SK-N-DZ (cell line): ENCODE results near the gene VWA7.
A peak's percentile ranks its signal among the peaks of the same experiment; 100 is the strongest.

ENCODE experiments used
- DNase-seq: peaks from one replicate; pipeline ENCODE4 v3.0.0-alpha.2; 2015; ENCODE audit warnings: low spot score

VWA7 gene

DNA sequence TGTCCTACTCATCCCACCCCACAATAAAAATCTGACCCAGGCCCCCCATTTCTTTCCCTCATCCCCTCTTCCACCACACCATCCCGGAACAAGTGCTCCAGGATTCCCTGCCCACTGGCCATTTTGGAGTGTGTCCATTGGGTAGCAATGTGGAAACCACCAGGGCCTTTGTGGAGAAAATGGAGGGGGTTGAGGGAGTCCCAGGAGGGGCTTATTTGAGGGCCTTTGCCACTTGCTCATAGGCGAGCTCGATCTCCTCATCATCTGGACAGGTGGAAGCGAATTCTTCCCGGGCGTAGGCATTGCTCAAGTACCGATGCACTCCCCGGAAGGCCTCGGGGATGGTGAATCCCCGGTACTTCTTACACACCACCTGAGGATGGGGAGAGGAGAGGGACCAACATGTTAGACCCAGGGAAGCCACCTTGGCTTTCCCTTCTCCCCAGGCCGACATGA lies 46.5 kb downstream of the VWA7 start:
- no peak for DNase-seq

DNA sequence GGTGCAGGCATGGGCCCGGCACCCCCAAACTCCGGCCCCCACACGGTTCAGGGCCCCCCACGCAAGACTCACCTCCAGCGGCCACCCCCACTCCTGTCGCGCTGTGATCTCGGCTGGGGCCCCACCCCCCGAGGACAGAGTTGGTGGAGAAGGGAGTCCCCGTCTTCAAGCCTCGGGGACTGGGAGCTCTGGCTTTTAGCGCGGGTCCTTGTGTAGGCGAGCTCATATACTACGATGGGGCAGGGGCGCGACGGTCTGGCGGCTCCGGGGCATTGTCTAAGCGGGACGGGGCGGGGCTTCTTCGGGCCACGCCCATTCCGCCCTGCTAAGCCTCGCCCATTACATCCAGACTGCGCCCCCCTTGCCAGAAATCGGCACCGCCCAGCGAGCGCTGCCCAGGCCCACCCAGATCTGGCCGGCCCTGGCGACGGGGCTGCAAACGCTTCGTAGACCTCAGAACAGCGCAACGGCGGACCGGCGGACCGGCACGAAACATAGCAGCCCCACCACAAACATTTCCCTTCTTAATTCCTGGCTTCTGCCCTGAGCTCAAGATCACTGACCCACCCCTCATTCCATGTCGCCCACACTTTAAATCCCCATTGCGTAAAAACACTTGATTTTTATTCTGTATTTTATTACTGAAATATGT lies 47.0 kb downstream of the VWA7 start:
- peak; percentile 90 for DNase-seq

DNA sequence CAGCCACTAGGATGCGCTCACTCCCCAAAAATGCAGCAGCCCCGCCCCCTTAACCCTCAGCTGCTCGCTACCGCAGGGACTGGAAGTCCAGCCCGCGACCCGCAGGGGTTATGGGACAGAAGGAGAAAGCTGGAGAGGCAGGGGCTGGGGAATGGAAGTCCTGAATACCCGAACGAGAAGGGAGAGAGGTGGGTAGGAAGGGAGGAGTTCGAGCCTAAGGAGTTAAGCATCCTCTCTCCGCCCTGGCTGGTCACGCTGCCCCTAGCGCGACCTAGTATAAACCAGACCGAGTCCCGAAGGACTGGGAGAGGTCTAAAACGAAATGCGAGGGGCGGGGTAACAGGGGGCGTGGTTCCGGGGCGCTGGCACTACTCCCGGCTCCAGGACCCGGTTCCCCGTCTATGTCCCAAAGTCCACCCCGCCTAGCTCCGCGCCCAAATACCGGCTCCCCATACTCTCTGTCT lies 47.6 kb downstream of the VWA7 start:
- peak; percentile 91 for DNase-seq

DNA sequence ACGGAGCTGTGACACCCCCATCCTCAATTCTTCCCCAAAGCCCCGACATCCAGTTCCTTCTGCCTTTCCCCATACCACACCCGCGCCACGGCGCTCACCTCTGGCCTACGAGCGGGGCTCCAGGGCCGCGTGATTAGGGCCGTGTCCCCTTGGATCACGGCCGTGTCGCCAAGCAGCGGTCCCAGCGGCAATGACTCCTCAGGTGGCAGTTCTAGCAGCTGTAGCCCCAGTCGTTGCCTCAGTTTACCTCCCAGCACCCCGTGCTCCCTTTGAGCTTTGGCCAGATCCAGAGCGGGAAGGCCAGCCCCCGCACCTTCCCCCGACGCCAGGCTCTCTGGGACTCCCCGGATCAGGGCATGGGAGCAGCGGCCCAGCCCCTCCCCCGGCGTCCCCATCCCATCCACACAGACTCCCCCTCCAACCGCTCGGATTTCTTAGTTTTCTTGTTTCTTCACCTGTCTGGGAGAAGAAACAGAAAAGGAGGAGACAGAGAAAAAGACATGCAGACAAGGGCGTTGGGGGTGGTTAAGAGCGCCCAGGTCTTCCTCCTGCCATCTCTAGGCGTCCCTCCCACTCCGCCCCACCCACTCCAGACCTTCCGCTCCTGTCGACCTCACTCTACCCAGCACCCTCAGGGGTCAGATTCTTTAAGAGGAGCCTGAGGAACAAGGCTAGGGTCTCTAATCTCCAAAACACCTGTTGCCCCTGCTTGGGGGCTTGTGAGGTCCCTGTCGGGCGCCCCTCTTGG lies 48.2 kb downstream of the VWA7 start, which contains the start of gene DDAH2:
TSS of gene DDAH2 (minus strand) at position 533 of the 748 bp plus-strand sequence. CDS start at position 395, 138 bp downstream.
- DNase-seq, result no peak

DNA sequence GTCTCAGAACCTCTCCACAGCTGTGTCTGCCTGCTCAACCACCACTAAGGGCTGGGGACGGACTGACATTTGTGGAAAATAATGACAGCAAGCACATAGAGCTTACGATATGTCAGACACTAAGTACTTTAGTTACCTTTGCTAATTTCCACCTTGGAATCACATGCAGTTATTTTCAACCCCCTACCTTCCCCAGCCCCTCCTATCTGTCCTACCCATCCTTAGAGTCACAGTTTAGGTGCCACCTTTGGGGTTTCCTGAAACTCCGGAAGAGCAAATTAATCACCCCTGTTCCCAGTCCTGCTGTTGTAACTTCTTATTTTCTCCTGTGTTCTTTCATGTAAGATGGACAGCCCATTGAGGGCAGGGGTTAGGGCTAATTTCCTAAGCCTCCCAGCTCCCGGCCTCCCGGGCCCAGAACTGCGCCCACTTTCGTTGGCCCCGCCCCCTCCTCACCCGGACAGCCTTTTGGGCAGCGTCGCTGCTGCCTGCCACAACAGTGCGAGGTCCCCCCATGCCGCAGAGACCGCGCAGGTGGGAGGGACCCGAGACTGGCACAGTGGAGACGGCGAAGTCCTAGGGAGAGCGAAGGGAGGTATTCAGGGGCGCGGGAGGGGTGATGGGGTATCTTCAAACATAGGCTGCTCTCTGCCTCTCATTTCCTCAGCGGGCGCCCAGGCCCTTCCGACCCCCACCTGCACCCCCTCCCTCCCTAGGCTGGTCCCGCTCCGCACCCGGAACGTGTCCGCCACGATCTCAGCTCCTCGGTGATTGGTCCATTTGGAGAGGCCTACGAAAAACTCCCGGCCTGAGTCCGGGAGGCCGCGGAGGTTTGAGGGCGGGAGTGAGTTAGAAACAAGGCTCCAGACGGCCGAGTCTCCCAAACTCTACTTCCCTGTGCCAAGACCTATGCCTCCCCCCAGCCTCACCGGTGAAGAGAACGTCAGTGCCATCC lies 49.1 kb downstream of the VWA7 start:
- no peak for DNase-seq

DNA sequence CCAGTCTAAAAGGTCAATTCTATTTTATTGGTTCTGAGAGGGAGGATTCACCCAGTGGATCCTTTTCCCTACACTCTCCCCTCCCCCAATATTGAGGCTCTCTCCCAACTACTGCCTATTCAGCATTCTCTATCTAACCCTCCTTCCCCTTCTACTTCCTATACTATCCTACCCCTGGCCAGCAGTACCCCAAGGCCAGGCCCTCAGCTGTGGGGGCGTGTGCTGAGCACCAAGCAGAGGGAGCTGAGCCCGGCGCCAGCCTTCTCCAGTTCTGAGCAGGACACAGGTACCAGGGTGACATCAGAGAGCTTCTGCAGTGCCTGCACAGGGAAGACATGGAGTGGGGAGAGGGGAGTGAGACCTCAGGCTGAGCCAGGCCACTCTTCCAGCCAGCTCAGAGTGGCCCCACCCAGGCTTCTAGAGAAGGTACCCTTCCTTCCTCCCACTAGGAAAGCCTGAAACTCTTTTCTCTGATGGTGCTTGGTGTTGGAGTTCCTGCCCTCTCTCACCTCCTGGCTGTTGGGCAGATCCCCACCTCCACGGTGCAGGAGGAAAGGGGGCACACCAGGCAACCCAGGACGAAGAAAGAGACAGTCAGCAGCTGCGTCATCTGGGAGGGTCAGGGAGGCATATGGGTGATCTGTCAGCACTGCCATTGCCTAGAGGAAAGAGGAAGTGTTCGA lies 50.0 kb downstream of the VWA7 start:
- no peak for DNase-seq

DNA sequence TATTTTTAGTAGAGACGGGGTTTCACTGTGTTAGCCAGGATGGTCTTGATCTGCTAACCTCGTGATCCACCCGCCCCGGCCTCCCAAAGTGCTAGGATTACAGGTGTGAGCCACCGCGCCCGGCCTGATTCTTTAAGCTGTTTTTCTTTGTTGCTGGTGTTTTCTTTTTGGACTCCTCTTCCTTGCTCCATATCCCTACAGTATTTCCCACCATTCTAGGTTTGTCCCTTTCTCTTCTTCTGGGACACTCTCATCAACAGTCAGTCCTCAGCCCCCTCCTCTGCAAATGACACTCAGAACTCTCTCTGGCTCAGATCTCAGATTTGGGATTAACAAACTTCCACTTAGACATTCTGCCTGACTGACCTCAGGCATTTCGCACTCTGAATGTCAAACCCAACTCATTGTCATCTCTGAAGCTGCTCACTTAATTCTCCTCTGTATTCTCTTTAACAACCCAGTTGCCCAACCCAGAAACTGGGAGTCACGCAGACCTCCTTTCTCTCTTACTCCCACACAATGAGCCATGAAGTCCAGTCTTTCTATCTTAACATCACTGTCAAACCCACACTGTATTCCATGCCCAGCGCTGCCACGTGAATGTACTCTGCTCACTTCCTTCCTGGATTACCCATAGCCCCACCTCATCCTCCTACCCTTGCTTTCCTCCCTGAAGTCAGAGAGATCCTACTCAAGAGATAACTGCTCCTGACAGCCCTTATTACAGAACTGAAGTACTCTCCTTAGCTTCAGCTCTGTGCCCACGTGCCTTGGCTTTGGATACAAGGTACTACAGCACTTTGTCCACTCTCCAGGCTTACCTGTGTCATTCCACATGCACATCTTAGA lies 51.4 kb downstream of the VWA7 start:
- no peak for DNase-seq

DNA sequence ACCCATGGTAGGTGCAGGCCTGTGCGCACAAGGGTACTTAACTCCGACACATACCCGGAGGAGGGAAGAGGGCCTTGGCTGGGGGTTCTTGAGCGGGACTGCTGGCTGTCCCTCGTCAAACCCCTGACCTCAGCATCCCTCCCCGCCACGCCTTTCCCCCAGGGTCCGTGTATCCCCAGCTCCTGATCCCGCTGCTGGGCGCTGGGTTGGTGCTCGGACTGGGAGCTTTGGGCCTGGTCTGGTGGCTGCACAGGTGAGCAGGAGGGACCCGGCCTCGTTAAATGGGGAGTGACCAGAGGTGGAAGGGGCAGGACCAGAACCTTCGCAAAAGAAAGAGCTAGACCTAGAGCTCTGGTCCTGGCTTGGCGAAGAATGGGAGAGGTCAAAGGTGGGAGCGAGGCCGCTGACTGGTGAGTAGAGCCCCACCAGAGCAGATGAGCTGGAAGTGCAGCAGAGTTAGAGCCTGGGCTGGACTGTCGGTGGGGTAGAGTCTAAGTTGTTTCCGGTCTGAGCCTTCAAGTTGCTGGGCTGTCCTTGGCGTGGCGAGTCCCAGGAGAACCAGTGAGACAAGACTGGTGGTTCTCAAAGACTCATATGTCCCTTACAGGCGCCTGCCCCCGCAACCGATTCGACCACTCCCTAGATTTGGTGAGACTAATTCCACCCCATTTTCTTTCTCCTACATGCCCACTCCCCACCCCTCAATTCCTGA lies 53.0 kb downstream of the VWA7 start:
- no peak for DNase-seq

DNA sequence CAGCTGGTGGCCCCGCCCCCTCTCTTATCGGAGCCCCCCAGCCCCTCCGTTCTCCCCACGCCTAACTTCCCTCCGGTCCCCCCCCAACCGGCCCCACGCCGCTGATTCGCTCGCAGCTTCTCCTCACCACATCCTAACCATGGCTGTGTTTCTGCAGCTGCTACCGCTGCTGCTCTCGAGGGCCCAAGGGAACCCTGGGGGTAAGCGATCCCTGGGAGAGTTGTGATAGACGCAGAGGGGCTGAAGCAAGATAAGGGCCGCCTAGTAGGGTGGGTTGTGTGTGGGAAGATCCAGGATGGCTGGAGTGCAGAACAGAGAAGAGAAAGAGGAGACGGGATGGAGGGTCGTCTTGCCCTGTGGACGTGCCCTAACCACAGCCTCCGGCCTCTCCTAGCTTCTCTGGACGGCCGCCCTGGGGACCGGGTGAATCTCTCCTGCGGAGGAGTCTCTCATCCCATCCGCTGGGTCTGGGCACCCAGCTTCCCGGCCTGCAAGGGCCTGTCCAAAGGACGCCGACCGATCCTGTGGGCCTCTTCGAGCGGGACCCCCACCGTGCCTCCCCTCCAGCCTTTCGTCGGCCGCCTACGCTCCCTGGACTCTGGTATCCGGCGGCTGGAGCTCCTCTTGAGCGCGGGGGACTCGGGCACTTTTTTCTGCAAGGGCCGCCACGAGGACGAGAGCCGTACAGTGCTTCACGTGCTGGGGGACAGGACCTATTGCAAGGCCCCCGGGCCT lies 53.7 kb downstream of the VWA7 start, which contains the start of gene MPIG6B:
TSS of gene MPIG6B (plus strand) at position 129 of the 735 bp plus-strand sequence. CDS start at position 140, 11 bp downstream.
- DNase-seq, result no peak

DNA sequence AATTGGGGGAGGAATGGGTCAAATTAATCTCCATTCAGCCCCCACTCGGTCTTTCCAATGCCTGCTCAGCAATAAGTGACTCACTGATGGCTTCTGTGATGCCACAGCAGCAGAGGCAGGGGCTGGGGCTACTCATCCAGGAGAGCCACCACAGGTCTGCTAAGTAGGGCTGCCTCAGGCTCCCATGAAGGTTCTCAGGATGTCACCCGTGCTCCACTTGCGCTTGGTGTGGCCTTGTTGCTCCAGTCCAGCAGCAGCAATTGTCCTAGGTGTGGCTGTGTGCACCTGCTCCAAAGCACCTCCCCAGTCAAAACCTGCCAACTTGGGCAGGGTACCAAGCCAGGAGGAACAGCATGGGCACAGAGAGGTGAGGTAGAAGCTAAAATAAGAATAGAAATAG lies 55.0 kb downstream of the VWA7 start:
- DNase-seq, result no peak

DNA sequence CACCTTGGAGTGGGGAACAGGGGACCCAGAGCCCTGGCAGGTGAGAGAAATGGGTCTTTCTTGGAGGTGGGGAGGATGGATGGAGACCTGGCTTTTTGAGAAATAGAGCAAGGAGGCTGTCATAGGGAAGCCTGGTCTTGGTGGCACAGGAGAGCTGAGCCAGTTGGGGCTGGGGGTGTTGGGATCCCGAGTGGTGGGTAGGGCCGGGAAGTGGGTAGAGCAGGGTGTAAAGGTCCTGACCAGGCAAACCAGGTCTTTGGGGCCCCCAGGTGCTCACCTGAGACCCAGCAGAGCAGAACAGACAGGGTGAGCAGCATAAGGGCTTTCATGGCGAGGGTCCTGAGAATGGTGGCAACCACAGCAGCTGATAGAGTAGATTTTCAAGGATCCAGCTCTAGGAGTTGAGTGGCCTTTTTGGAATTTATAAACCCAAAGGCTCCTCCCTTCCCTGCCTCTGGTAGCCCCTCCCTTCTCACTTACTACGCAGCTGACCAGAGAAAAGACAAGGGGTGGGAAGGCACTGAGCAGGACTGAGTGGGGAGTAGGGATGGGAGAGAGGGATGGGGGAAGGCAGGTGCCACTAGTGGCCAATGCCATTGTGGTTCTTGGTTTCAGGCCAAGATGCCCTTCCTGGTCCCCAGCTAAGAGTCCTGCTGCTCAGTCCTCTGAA lies 55.6 kb downstream of the VWA7 start, which contains the start of gene LY6G6C:
TSS of gene LY6G6C (minus strand) at position 396 of the 670 bp plus-strand sequence. CDS start at position 329, 67 bp downstream.
- no peak for DNase-seq

DNA sequence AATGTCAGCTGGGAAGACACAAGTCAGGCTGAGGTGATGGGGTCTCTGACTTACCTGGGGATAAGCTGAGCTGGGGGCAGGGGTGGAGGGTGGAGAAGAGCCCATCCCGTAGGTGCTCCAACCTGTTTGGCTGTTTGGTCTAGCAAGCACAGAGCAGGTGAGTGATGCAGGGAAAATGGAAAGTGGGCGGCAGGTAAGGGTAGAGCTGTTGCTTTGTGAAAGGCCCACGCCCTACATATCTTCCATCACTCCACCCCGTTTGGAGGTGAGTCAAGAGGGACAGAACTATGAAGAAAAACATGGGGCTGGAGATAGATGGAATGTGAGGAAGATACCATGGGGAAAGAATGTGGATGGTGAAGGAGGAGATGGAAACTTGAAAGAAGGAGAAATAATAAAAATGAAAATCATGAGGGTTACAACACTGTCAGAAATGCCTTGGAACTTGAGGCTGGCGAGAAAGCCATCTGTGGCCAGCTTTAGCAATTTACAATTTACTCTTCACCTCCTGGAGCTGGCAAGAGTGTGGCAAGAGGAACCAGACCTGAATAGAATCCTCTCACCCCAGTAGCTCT lies 56.8 kb downstream of the VWA7 start:
- DNase-seq, result no peak

DNA sequence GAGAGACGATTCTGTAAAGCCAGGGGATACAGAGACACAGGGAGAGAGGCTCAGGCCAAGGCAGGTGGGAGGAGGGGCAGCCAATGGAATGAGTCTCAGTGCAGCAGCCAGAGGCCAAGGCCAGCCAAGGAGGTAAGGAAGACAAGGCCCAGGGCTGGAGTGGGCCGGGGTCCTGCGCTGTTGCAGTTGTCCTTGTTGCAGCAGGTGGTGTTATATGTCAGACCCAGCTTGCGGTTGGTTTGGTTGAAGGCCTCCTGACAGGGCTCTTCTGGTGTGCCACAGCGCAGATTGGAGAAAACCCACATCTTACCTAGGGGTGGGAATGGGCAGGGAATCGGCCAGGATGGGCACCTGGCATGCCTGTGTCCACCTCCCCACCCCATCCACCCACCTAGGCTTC lies 58.1 kb downstream of the VWA7 start:
- no peak for DNase-seq

DNA sequence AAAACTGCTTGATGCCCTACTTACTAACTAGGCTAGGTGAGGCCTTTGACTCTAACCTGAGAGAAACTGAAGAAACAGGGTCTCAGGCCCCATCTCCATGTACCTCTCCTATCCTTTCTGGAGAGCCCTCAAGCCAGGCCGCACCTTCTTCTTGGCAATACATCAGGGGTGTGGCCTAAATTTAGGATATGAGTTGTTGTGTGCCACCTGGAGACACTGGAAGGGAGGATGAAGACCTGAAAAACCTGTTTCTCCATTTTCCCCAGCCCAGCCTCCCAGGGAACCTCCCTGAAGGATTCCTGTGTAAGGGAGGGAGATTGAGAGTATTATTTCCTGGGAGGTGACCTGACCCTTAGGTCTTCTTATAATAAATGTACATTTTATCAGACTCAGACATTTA lies 58.9 kb downstream of the VWA7 start:
- DNase-seq, result no peak

DNA sequence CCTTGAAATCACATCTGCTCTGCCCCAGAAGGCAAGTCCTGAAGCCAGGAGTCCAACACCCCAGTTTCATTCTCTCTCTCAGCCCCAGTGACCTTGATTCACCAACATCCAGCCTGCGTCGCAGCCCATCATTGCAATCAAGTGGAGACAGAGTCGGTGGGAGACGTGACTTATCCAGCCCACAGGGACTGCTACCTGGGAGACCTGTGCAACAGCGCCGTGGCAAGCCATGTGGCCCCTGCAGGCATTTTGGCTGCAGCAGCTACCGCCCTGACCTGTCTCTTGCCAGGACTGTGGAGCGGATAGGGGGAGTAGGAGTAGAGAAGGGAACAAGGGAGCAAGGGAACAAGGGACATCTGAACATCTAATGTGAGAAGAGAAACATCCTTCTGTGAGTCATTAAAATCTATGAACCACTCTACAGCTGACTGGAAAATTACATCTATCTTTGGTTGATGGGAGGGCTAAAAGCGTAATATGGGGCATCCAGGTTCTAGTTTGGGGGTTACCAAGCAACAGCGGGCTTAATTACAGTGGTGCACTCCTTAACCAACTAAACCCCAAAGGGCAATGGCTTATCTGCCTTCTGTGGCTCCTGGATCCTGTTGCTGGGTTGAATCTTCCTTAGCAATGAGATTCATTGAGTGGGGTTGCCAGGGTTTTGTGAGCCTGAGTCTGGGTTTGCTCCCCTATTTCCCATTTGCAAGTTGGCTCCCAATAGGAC lies 59.5 kb downstream of the VWA7 start:
- peak; percentile 45 for DNase-seq
